GM21447 (cell line): ENCODE measurements around the gene CDH12.
"Not testable (repeated sequence)": the region's sequence is repeated elsewhere in the genome, so short reads cannot be mapped to it uniquely, and the experiment has no call there.

Experiments
- ATAC-seq: cut with Tn5 transposase; IDR thresholded peaks from one replicate; pipeline ENCODE4 v1.9.1; 2021; ENCODE audit not compliant: unreplicated experiment

CDH12 gene

GRCh38 chr5:22852807-22853660 is at the start of gene CDH12:
TSS of gene CDH12 (minus strand) at chr5:22853344.
- ATAC-seq = no peak

GRCh38 chr5:22901885-22902284 is 48.7 kb upstream of the CDH12 start:
- ATAC-seq = no peak

GRCh38 chr5:22900801-22901310 is 47.7 kb upstream of the CDH12 start:
- no peak for ATAC-seq

GRCh38 chr5:22899341-22899740 is 46.2 kb upstream of the CDH12 start:
- no peak for ATAC-seq

GRCh38 chr5:22896152-22896551 is 43.0 kb upstream of the CDH12 start:
- no peak for ATAC-seq

- ATAC-seq = no peak
These were observed 39.3 kb upstream of the CDH12 start for GRCh38 chr5:22892441-22892840.

GRCh38 chr5:22889720-22890119 is 36.6 kb upstream of the CDH12 start:
- ATAC-seq = no peak

DNA sequence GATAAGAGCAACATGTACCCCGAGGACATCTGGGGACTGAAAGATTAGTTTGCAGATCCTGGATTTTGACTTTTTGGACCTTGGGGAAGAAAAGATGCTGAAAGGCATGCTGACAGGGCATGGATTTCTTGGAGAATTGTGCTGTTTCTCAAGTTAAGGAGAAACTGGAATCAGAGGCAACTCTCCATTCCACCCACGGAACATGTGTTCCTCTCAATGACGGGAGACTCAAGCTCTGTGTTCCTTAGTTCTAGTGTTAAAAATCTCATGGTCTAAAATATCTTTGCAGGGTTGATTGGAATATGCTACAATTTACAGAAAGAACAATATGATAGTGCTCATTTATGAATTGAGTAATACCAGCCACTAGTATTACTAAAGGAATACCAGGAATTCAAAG is 34.4 kb upstream of the CDH12 start:
- no peak for ATAC-seq

DNA sequence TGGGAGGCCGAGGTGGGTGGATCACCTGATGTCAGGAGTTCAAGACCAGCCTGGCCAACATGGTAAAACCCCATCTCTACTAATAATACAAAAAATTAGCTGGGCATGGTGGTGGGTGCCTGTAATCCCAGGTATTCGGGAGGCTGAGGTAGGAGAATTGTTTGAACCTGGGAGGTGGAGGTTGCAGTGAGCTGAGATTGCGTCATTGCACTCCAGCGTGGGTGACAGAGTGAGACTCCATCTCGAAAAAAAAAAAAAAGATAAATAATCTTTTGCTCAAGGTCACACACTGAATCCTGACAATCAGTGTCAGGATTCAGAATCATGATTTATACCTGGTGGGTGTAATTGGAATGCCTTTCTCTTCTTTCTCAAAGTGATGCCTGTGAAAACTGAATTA is 5.8 kb upstream of the CDH12 start:
- ATAC-seq = not testable (repeated sequence)

DNA sequence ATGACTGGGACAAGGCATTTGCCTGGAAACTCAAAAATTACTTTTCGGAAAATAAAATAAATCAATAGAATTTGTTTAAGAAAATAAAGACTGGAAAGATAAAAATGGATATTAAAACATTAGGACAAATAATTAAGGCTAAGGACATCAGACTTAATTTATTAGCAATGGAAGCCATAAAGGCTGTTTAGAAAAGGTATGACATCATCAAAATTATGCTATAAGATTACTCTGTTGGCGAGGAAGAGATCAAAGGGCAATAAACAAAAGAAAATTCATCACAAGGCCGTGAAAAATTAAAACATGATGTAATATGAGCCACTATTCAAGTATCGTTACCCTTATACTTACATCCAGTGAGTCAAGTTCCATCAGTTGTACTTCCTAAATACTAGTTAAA is 2.7 kb upstream of the CDH12 start:
- ATAC-seq = no peak

DNA sequence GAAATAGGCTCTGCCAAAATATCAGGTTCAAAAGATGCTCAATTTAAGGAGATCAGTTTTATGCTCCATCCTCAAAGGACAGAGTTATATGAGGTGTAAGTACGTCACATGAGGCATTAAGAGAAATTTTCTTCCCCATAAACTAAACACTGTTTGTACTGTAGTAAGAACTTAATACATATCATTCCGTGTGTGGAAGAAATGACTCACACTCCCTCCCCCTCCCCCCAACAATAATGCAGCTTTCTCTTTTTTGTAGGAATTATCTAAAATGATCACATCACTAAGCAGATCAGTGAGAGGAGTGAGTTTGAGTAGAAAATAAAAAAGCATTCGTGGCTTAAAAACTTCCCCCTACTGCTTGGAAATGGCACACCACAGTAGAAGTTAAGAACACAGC is 2.2 kb downstream of the CDH12 start:
- no peak for ATAC-seq

DNA sequence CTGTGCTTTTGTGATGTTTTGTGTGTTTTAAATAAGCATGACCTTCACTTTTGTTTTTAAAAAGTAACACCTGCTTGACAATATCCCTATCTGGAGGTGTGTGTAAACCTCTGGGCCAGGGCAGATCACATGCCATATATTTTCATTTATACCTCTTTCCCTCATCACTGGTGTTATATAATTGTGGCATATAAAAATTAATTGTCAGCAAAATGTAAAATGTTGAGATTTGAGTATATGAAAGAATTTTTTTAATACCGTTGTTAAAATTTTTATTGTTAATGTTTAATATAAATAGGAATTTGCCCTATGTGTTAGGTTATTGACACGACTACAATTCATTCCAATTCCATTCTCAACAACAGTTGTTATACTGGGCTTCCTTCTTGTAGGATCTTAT is 6.5 kb downstream of the CDH12 start:
- ATAC-seq = no peak

GRCh38 chr5:22844636-22845035 is 8.5 kb downstream of the CDH12 start:
- no peak for ATAC-seq

DNA sequence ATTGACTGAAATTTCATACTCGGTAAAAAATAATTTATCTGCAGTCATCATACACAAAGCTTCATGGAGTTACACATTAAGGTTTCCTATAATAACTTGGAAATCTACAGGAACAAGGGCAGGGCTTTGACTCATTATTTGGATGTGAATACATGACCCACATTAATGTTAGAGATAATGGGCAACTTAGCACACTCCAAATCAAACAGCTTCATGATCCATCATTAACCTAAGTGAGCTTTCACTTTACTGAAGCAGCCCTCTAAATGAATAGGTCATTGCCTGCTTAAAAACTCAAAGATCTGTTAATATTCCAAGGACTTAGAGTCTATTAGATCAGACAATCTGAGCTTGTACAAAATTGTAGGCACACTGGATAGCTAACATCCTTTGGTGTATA is 9.0 kb downstream of the CDH12 start:
- ATAC-seq = no peak

- no peak for ATAC-seq
These were observed 10.6 kb downstream of the CDH12 start for GRCh38 chr5:22842574-22842973.

DNA sequence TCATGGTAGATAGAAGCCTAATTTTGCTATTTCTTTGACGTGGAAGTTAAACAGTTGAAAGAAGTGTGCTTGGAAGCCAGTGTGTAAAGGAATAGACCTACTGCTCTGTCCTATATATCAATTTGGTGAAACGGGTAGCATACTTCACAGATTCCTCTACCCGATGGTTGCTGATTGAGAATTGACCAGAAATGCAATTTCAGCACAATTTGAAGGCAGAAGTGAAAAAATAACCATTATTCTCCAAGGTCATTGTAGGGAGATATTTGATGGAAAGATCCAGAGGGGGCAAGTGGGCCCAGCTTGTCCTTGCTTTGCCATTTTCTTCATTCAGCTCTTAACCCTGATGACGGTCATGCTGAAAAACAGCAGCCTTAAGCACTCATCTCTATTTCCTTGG is 15.3 kb downstream of the CDH12 start:
- no peak for ATAC-seq

DNA sequence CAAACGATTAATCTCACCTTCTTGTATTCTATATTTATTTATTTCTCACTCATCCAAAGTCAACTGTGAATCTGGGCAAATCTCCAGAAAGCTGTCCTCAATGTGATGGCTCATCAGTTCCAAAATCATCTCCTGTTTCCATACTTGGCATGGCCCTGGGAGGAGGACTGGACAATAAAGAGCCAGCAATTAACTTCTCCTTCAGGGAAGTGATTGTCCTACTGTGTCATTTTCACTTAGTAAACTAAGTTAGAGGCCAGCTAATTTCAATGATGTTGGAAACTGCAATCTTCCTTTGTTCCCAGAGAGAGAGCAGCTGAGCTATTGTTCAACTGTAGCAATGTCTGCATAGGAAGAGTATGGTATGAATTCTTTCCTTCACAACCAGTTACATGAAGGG is 17.5 kb downstream of the CDH12 start:
- ATAC-seq = no peak

- no peak for ATAC-seq
These were observed 59.7 kb downstream of the CDH12 start for GRCh38 chr5:22793463-22793862.

DNA sequence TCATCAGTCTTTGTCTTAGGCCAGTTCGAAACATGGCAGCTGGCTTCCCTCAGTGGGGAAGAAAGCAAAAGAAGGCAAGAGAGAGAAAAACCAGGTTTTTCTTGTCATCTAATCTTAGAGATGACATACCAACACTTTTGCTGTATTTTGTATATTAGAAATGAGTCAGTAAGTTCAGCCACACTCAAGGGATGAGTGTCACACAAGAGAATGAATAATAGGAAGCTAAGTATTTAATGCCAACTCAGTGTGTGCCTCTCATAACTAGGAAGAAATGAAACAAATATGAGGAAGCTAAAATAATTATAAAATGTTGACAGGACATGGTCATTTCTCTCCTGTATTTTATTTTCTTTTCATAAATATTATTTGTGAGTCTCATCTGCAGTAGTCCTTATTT is 65.3 kb downstream of the CDH12 start:
- ATAC-seq = no peak

- ATAC-seq = no peak
These were observed 65.7 kb downstream of the CDH12 start for GRCh38 chr5:22787398-22787797.

DNA sequence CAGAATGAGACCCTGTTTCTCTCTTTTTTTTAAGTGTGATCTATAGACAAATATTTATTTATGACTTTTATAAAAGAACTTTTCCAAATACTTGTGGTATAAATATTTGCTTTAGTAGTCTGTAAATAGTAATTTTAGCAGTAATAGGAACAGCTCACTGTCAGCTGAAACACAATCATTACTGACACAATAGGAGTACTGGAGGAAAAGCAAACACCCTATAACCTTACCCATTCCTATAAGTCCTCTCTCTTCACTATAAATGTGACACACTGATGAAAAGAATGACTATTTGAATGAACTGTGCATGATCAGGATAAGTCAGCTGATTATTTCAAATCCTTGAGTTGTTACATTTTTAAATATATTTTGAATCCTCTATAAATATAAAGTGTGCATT is 72.4 kb downstream of the CDH12 start:
- ATAC-seq = no peak

DNA sequence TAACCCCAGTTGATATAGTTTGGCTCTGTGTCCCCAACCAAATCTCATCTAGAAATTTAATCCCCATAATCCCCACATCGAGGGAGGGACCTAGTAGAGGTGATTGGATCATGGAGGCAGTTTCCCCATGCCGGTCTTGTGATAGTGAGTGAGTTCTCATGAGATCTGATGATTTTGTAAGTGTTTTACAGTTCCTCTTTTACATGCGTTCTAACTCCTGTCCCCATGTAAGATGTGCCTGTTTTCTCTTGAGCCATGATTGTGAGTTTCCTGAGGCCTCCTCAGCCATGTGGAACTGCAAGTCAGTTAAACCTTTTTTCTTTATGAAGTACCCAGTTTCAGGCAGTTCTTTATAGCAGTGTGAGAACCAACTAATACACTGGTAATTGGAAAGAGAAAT is 73.6 kb downstream of the CDH12 start:
- ATAC-seq = no peak

- no peak for ATAC-seq
These were observed 76.9 kb downstream of the CDH12 start for GRCh38 chr5:22776285-22776684.
